ENCODE measurements around the gene ZFX. TPM values are rescaled to one million over a fixed set of nuclear protein-coding genes. Genes with fewer than 3 reads are reported as not detected.

The ZFX gene
- total and polyA plus RNA-seq, 10 of the 15 experiments (the other 5 are each of a cell fraction or from before 2014, with no cell fraction given), result 6.8 to 40.9 (median 24.6) TPM

GRCh38 chrX:24190500-24191156 is 41.1 kb downstream of the ZFX start:
- ChIA-PET SMC1A (ENCODE audit: uncharacterized antibody, unreplicated experiment) (interaction anchor here (0.7 to 2.1 kb wide), 3 partner anchors 10 to 42 kb away, joined by 3 to 5 read pairs (median 4); no protein-coding TSS in a partner anchor), CTCF (interaction anchor here (0.8 to 1.6 kb wide), 2 partner anchors 10 to 108 kb away, joined by 4 to 7 read pairs; no protein-coding TSS in a partner anchor), RAD21 (ENCODE audit: unreplicated experiment) (interaction anchor here (0.7 to 1.0 kb wide), 2 partner anchors 18 to 109 kb away, joined by 3 read pairs; no protein-coding TSS in a partner anchor), POLR2A (interaction anchor here (1.3 kb wide), 1 partner anchor 19 kb away, joined by 4 read pairs; no protein-coding TSS in a partner anchor)
- no peaks in the 10 kb centered on the region; the same call in 1 of the 2 replicates for H3K4me1 ChIP-seq (ENCODE audit: control insufficient read depth, insufficient read depth, low read length)
- in situ Hi-C loops (cut with MboI) (no loop called here), intact Hi-C loops (cut with micrococcal nuclease; ENCODE audit: unreplicated experiment) (no loop called here)
- no peaks in the 10 kb centered on the region; the same call in 2 of the 3 replicates for H3K9me3 ChIP-seq (replicated peaks; ENCODE audit: control insufficient read depth, insufficient read depth, low read length)
- H3K36me3 ChIP-seq (ENCODE audit: control insufficient read depth in 2 of 2, insufficient read depth in 2 of 2, low read length in 1 of 2), result peaks cover 5 to 25% of the 10 kb centered on the region in 2 experiments
- 96% methylated on average over 2 of the region's 2 CpGs for WGBS (ENCODE audit: insufficient coverage, insufficient replicate concordance, low lambda C conversion rate, missing lambda C conversion rate)
- FAIRE-seq (no peak), ATAC-seq (no peak), DNase-seq (ENCODE audit: low read depth, low spot score) (no peak)
- peaks cover 53% of the 10 kb centered on the region for H3K79me2 ChIP-seq (ENCODE audit: control insufficient read depth, insufficient read depth, low read length)
- H3K4me2 ChIP-seq (ENCODE audit: control insufficient read depth, insufficient read depth), result no peak overlapping the region
- H3K9ac ChIP-seq (ENCODE audit: control insufficient read depth, insufficient read depth, low read length), result no peak overlapping the region
- no peak overlapping the region for H3K4me3 ChIP-seq
- BruUV-seq (replicated peaks), result no TSS peak
- H3K27ac ChIP-seq (ENCODE audit: control insufficient read depth, insufficient read depth), result no peak overlapping the region
- no peaks in the 10 kb centered on the region for H3K27me3 ChIP-seq (replicated peaks in 1 of 2; ENCODE audit: control insufficient read depth in 2 of 2, insufficient read depth in 2 of 2, low read length in 1 of 2)
- H4K20me1 ChIP-seq (ENCODE audit: control insufficient read depth, insufficient read depth), result peaks cover 4% of the 10 kb centered on the region
- no peak for TF ChIP-seq RB1 (IDR thresholded peaks at IDR 0.05; ENCODE audit: borderline replicate concordance)
- TF ChIP-seq EP300 (IDR thresholded peaks at IDR 0.05; ENCODE audit: borderline replicate concordance in 1 of 2, control insufficient read depth in 1 of 2, low read depth in 2 of 2, low read length in 2 of 2), result no peak
- TF ChIP-seq MEF2B (IDR thresholded peaks at IDR 0.05; ENCODE audit: partially characterized antibody, poor library complexity, severe bottlenecking), result no peak
- no peak for TF ChIP-seq RCOR1 (conservative IDR thresholded peaks at IDR 0.05; ENCODE audit: low read depth, low read length)
- TF ChIP-seq BCL3 (IDR thresholded peaks at IDR 0.05; ENCODE audit: borderline replicate concordance, insufficient read depth, low read depth, low read length, poor library complexity, severe bottlenecking), result no peak
- no peak for TF ChIP-seq ZNF592 (IDR thresholded peaks at IDR 0.05)
- TF ChIP-seq STAT1 (conservative IDR thresholded peaks at IDR 0.05), result no peak
- no peak overlapping the region for H2AFZ ChIP-seq (ENCODE audit: control insufficient read depth, low read depth, low read length)
